ENCODE data around the gene PKHD1. TPM values are rescaled to one million over a fixed set of nuclear protein-coding genes. Genes with fewer than 3 reads are reported as not detected.

PKHD1 gene
- total RNA-seq, 2 experiments from 2014 or later: not detected

GRCh38 chr6:51675020-51675921, 412.1 kb downstream of the PKHD1 start:
- POLR2A ChIA-PET: no interaction called here
- Mint-ChIP-seq H3K36me3 (ENCODE audit: low read depth) (no peaks in the 10 kb centered on the region), H3K27ac (no peak overlapping the region), H3K9me3 (no peaks in the 10 kb centered on the region), H3K4me3 (no peak overlapping the region), H3K27me3 (no peaks in the 10 kb centered on the region), H3K4me1 (no peaks in the 10 kb centered on the region)
- CTCF ChIA-PET: no interaction called here
- DNase-seq: no peak

GRCh38 chr6:51663525-51663924, 423.9 kb downstream of the PKHD1 start:
- ChIA-PET POLR2A (no interaction called here), CTCF (no interaction called here)
- Mint-ChIP-seq H3K4me1 (no peaks in the 10 kb centered on the region), H3K9me3 (no peaks in the 10 kb centered on the region), H3K36me3 (ENCODE audit: low read depth) (no peaks in the 10 kb centered on the region), H3K4me3 (no peak overlapping the region), H3K27me3 (no peaks in the 10 kb centered on the region), H3K27ac (no peak overlapping the region)
- DNase-seq: no peak

GRCh38 chr6:51660767-51661166, 426.6 kb downstream of the PKHD1 start:
- Mint-ChIP-seq H3K36me3 (ENCODE audit: low read depth) (no peaks in the 10 kb centered on the region), H3K27ac (no peak overlapping the region)
- POLR2A ChIA-PET: no interaction called here

GRCh38 chr6:51657491-51657890, 429.9 kb downstream of the PKHD1 start:
- H3K36me3 Mint-ChIP-seq (ENCODE audit: low read depth): no peaks in the 10 kb centered on the region
- no peak for DNase-seq
- ChIA-PET CTCF (no interaction called here), POLR2A (no interaction called here)
- H3K27ac Mint-ChIP-seq: no peak overlapping the region
- no peaks in the 10 kb centered on the region for H3K27me3 Mint-ChIP-seq
- no peaks in the 10 kb centered on the region for H3K9me3 Mint-ChIP-seq
- no peak overlapping the region for H3K4me3 Mint-ChIP-seq
- H3K4me1 Mint-ChIP-seq: no peaks in the 10 kb centered on the region

More at GRCh38 chr6:51660767-51661166, 426.6 kb downstream of the PKHD1 start:
- Mint-ChIP-seq H3K9me3 (no peaks in the 10 kb centered on the region), H3K27me3 (no peaks in the 10 kb centered on the region), H3K4me1 (no peaks in the 10 kb centered on the region), H3K4me3 (no peak overlapping the region)
- DNase-seq: no peak
- CTCF ChIA-PET: no interaction called here

GRCh38 chr6:51655517-51655916, 431.9 kb downstream of the PKHD1 start:
- Mint-ChIP-seq H3K36me3 (ENCODE audit: low read depth) (no peaks in the 10 kb centered on the region), H3K4me1 (no peaks in the 10 kb centered on the region), H3K27me3 (no peaks in the 10 kb centered on the region), H3K4me3 (no peak overlapping the region), H3K9me3 (no peaks in the 10 kb centered on the region), H3K27ac (no peak overlapping the region)
- no peak for DNase-seq
- ChIA-PET CTCF (no interaction called here), POLR2A (no interaction called here)

- no peak for DNase-seq
- H3K27ac Mint-ChIP-seq: no peak overlapping the region
- ChIA-PET POLR2A (no interaction called here), CTCF (no interaction called here)
- H3K9me3 Mint-ChIP-seq: no peaks in the 10 kb centered on the region
- no peaks in the 10 kb centered on the region for H3K36me3 Mint-ChIP-seq (ENCODE audit: low read depth)
- H3K27me3 Mint-ChIP-seq: no peaks in the 10 kb centered on the region
- H3K4me3 Mint-ChIP-seq: no peak overlapping the region
- H3K4me1 Mint-ChIP-seq: no peaks in the 10 kb centered on the region
Measured at GRCh38 chr6:51654647-51655046, 432.8 kb downstream of the PKHD1 start.

- no peaks in the 10 kb centered on the region for H3K9me3 Mint-ChIP-seq
- no peak overlapping the region for H3K4me3 Mint-ChIP-seq
- DNase-seq: no peak
- POLR2A ChIA-PET: no interaction called here
- CTCF ChIA-PET: no interaction called here
- no peaks in the 10 kb centered on the region for H3K36me3 Mint-ChIP-seq (ENCODE audit: low read depth)
- peaks cover 1% of the 10 kb centered on the region for H3K4me1 Mint-ChIP-seq
- H3K27me3 Mint-ChIP-seq: no peaks in the 10 kb centered on the region
- no peak overlapping the region for H3K27ac Mint-ChIP-seq
Measured at GRCh38 chr6:51651132-51651817, 436.1 kb downstream of the PKHD1 start.

- Mint-ChIP-seq H3K27ac (no peak overlapping the region), H3K4me3 (no peak overlapping the region), H3K9me3 (no peaks in the 10 kb centered on the region), H3K27me3 (no peaks in the 10 kb centered on the region), H3K4me1 (peaks cover 1% of the 10 kb centered on the region), H3K36me3 (ENCODE audit: low read depth) (no peaks in the 10 kb centered on the region)
- CTCF ChIA-PET: no interaction called here
- no peak for DNase-seq
- POLR2A ChIA-PET: no interaction called here
Measured at GRCh38 chr6:51648774-51649173, 438.6 kb downstream of the PKHD1 start.

GRCh38 chr6:51648236-51648635, 439.2 kb downstream of the PKHD1 start:
- ChIA-PET CTCF (no interaction called here), POLR2A (no interaction called here)
- H3K27me3 Mint-ChIP-seq: no peaks in the 10 kb centered on the region

GRCh38 chr6:51644426-51644825, 443.0 kb downstream of the PKHD1 start:
- Mint-ChIP-seq H3K36me3 (ENCODE audit: low read depth) (no peaks in the 10 kb centered on the region), H3K27me3 (no peaks in the 10 kb centered on the region), H3K4me3 (no peak overlapping the region), H3K9me3 (peaks cover 3% of the 10 kb centered on the region), H3K4me1 (peaks cover 1% of the 10 kb centered on the region), H3K27ac (no peak overlapping the region)
- POLR2A ChIA-PET: no interaction called here
- CTCF ChIA-PET: no interaction called here
- DNase-seq: no peak

More at GRCh38 chr6:51648236-51648635, 439.2 kb downstream of the PKHD1 start:
- Mint-ChIP-seq H3K4me1 (peaks cover 1% of the 10 kb centered on the region), H3K9me3 (no peaks in the 10 kb centered on the region), H3K27ac (no peak overlapping the region), H3K36me3 (ENCODE audit: low read depth) (no peaks in the 10 kb centered on the region), H3K4me3 (no peak overlapping the region)
- DNase-seq: no peak

- H3K27me3 Mint-ChIP-seq: no peaks in the 10 kb centered on the region
- DNase-seq: no peak
- peaks cover 3% of the 10 kb centered on the region for H3K9me3 Mint-ChIP-seq
- CTCF ChIA-PET: no interaction called here
- no peaks in the 10 kb centered on the region for H3K4me1 Mint-ChIP-seq
- H3K4me3 Mint-ChIP-seq: no peak overlapping the region
- no peaks in the 10 kb centered on the region for H3K36me3 Mint-ChIP-seq (ENCODE audit: low read depth)
- POLR2A ChIA-PET: no interaction called here
- H3K27ac Mint-ChIP-seq: no peak overlapping the region
Measured at GRCh38 chr6:51640021-51640420, 447.4 kb downstream of the PKHD1 start.

GRCh38 chr6:51633424-51633823, 454.0 kb downstream of the PKHD1 start:
- POLR2A ChIA-PET: no interaction called here

GRCh38 chr6:51630011-51630410, 457.4 kb downstream of the PKHD1 start:
- Mint-ChIP-seq H3K4me1 (no peaks in the 10 kb centered on the region), H3K27me3 (no peaks in the 10 kb centered on the region), H3K36me3 (ENCODE audit: low read depth) (no peaks in the 10 kb centered on the region), H3K27ac (no peak overlapping the region), H3K9me3 (no peaks in the 10 kb centered on the region), H3K4me3 (no peak overlapping the region)
- ChIA-PET CTCF (no interaction called here), POLR2A (no interaction called here)
- DNase-seq: no peak

More at GRCh38 chr6:51633424-51633823, 454.0 kb downstream of the PKHD1 start:
- Mint-ChIP-seq H3K27me3 (no peaks in the 10 kb centered on the region), H3K27ac (no peak overlapping the region), H3K9me3 (no peaks in the 10 kb centered on the region), H3K4me1 (no peaks in the 10 kb centered on the region), H3K4me3 (no peak overlapping the region), H3K36me3 (ENCODE audit: low read depth) (no peaks in the 10 kb centered on the region)
- no peak for DNase-seq
- CTCF ChIA-PET: no interaction called here

- no peak overlapping the region for H3K4me3 Mint-ChIP-seq
- H3K36me3 Mint-ChIP-seq (ENCODE audit: low read depth): no peaks in the 10 kb centered on the region
- H3K9me3 Mint-ChIP-seq: no peaks in the 10 kb centered on the region
- no peaks in the 10 kb centered on the region for H3K4me1 Mint-ChIP-seq
- no peak overlapping the region for H3K27ac Mint-ChIP-seq
- DNase-seq: no peak
- H3K27me3 Mint-ChIP-seq: no peaks in the 10 kb centered on the region
- ChIA-PET POLR2A (no interaction called here), CTCF (no interaction called here)
Measured at GRCh38 chr6:51626391-51626790, 461.0 kb downstream of the PKHD1 start.

All from activated CD4-positive, alpha-beta T cell treated with anti-CD3 and anti-CD28 coated beads, Interleukin-2, amount 10 ng/mL, durations not matched to agents 7 days and 5 days (primary cell).